Measurements from ENCODE around the gene OTOP2.

GRCh38 chr17:74935048-74935447 lies 11.0 kb downstream of the OTOP2 start:
- TF ChIP-seq CTCF (IDR thresholded peaks at IDR 0.05; ENCODE audit: insufficient read depth, low read length) (no peak), POLR2AphosphoS5 (IDR thresholded peaks at IDR 0.05; ENCODE audit: low read depth) (no peak), REST (IDR thresholded peaks at IDR 0.05; ENCODE audit: insufficient replicate concordance, low read depth) (no peak), GABPA (IDR thresholded peaks at IDR 0.05; ENCODE audit: low read depth) (no peak)
